Liver (tissue), 9 donors: ENCODE measurements around the gene ARFRP1. TPM values are rescaled to one million over a fixed set of nuclear protein-coding genes. Genes with fewer than 3 reads are reported as not detected.

ENCODE experiments used
- DNase-seq: peaks from one replicate; pipeline ENCODE4 v3.0.0-alpha.2; 2017; ENCODE audit warnings: low spot score
- H3K27ac ChIP-seq, 2 donors: one replicate each; pipeline ENCODE4 v1.7.0; 2013; ENCODE audit warnings: inconsistent platforms in 2 of 2, low read length in 2 of 2, control low read depth in 1 of 2, low read depth in 1 of 2, mild to moderate bottlenecking in 1 of 2
- H3K27me3 ChIP-seq, 4 donors: one replicate each; pipeline versions ENCODE4 v1.6.1 to v1.7.0; 2013; ENCODE audit warnings: low read length in 3 of 4, inconsistent platforms in 1 of 4, mild to moderate bottlenecking in 1 of 4, moderate library complexity in 1 of 4; ENCODE audit not compliant: control insufficient read depth in 4 of 4, insufficient read depth in 4 of 4
- H3K36me3 ChIP-seq, 4 donors: one replicate each; pipeline versions ENCODE4 v1.6.1 to v1.7.0; 2013; ENCODE audit warnings: low read length in 3 of 4, mild to moderate bottlenecking in 3 of 4, low read depth in 1 of 4, moderate library complexity in 1 of 4; ENCODE audit not compliant: control insufficient read depth in 4 of 4, insufficient read depth in 3 of 4
- H3K4me1 ChIP-seq, 4 donors: one replicate each; pipeline versions ENCODE4 v1.6.1 to v1.7.0; 2013; ENCODE audit warnings: low read length in 3 of 4, mild to moderate bottlenecking in 3 of 4, moderate library complexity in 1 of 4; ENCODE audit not compliant: control insufficient read depth in 4 of 4, insufficient read depth in 4 of 4
- H3K4me3 ChIP-seq, 3 donors: one replicate each; pipeline versions ENCODE4 v1.6.1 to v1.7.0; 2013; ENCODE audit warnings: low read length in 3 of 3, control low read depth in 1 of 3, low read depth in 1 of 3, mild to moderate bottlenecking in 1 of 3
- H3K9ac ChIP-seq, 2 donors: one replicate each; pipeline ENCODE4 v1.7.0; 2013; ENCODE audit warnings: low read length in 2 of 2, mild to moderate bottlenecking in 2 of 2, moderate library complexity in 2 of 2, control low read depth in 1 of 2, low read depth in 1 of 2
- H3K9me3 ChIP-seq, 4 donors: one replicate each; pipeline versions ENCODE4 v1.6.1 to v1.7.0; 2013; ENCODE audit warnings: low read length in 3 of 4; ENCODE audit not compliant: control insufficient read depth in 4 of 4
- EGR1 ChIP-seq, 2 donors: IDR thresholded peaks; 2 replicates each; pipeline ENCODE4 v1.6.1; 2016 to 2018; ENCODE audit warnings: antibody characterized with exemption in 2 of 2, low read depth in 2 of 2
- FOXA1 ChIP-seq: IDR thresholded peaks from 2 replicates; pipeline ENCODE4 v1.6.1; 2016; ENCODE audit warnings: antibody characterized with exemption
- FOXA2 ChIP-seq: IDR thresholded peaks from 2 replicates; pipeline ENCODE4 v1.6.1; 2016; ENCODE audit warnings: antibody characterized with exemption
- GABPA ChIP-seq, 2 donors: IDR thresholded peaks in 1 of 2; conservative IDR thresholded peaks in 1 of 2; 2 replicates each; pipeline ENCODE4 v1.6.1; 2016; ENCODE audit warnings: antibody characterized with exemption in 2 of 2, mild to moderate bottlenecking in 1 of 2, moderate library complexity in 1 of 2
- HNF4A ChIP-seq, 2 donors: conservative IDR thresholded peaks; 2 replicates each; pipeline ENCODE4 v1.6.1; 2016; ENCODE audit warnings: antibody characterized with exemption in 2 of 2, mild to moderate bottlenecking in 2 of 2
- HNF4G ChIP-seq: IDR thresholded peaks from 2 replicates; pipeline ENCODE4 v1.6.1; 2016; ENCODE audit warnings: antibody characterized with exemption
- JUND ChIP-seq, 2 donors: IDR thresholded peaks; 2 replicates each; pipeline ENCODE4 v1.6.1; 2016; ENCODE audit warnings: antibody characterized with exemption in 2 of 2
- NR2F2 ChIP-seq: IDR thresholded peaks from 2 replicates; pipeline ENCODE4 v1.6.1; 2016; ENCODE audit warnings: antibody characterized with exemption
- RAD21 ChIP-seq, 2 donors: IDR thresholded peaks; 2 replicates each; pipeline ENCODE4 v1.6.1; 2016; ENCODE audit warnings: antibody characterized with exemption in 2 of 2, mild to moderate bottlenecking in 2 of 2
- RXRA ChIP-seq, 2 donors: IDR thresholded peaks; 2 replicates each; pipeline ENCODE4 v1.6.1; 2017 to 2018; ENCODE audit warnings: antibody characterized with exemption in 2 of 2, mild to moderate bottlenecking in 1 of 2
- SP1 ChIP-seq: IDR thresholded peaks from 2 replicates; pipeline ENCODE4 v1.6.1; 2018; ENCODE audit warnings: antibody characterized with exemption, mild to moderate bottlenecking
- YY1 ChIP-seq: IDR thresholded peaks from 2 replicates; pipeline ENCODE4 v1.6.1; 2016; ENCODE audit warnings: antibody characterized with exemption, mild to moderate bottlenecking
- WGBS: extraction: QIAGEN DNeasy Blood & Tissue Kit; methylation state at CpG from one replicate; pipeline ENCODE4 v1.1.7; 2013; 5-methylcytosine and 5-hydroxymethylcytosine counted together
- polyA plus RNA-seq, 2 donors: library from polyadenylated mRNA; stranded (reverse) in 1 of 2; unstranded in 1 of 2; fragments of 200-250 nt in 1 of 2; fragments of >200 nt in 1 of 2; fragmentation: Nextera tagmentation in 1 of 2; extraction: Ambion mirVana in 1 of 2; gene quantifications; one replicate each; pipeline versions ENCODE4 v1.2.1 to v1.2.3, GENCODE V29; 2013 to 2015
- total RNA-seq, 2 donors: library from RNA; depleted of rRNA; stranded (reverse); fragments of >200 nt; gene quantifications; one replicate each; pipeline ENCODE4 v1.2.3, GENCODE V29; 2014
- TF ChIP-seq, protein P1 (sequence below): IDR thresholded peaks from 2 replicates; pipeline ENCODE4 v1.6.1; 2016; ENCODE audit warnings: antibody characterized with exemption
- TF ChIP-seq, protein P2 (sequence below): fragments of 150-350 bp; IDR thresholded peaks from 2 replicates; pipeline ENCODE4 v1.5.1; 2017; ENCODE audit warnings: improper control_type of control experiment, low read depth, low read length; ENCODE audit not compliant: missing input control
- TF ChIP-seq, protein P3 (sequence below): IDR thresholded peaks from 2 replicates; pipeline ENCODE4 v1.6.1; 2016; ENCODE audit warnings: antibody characterized with exemption, mild to moderate bottlenecking
- TF ChIP-seq, protein P4 (sequence below): IDR thresholded peaks from 2 replicates; pipeline ENCODE4 v1.6.1; 2016; ENCODE audit warnings: antibody characterized with exemption
- TF ChIP-seq, protein P5 (sequence below): IDR thresholded peaks from 2 replicates; pipeline ENCODE4 v1.6.1; 2016; ENCODE audit warnings: antibody characterized with exemption
- donor health status: healthy.
- donor health status: healthy.
- donor health status: healthy.
- donor health status: healthy.
- donor health status: healthy.

ARFRP1 gene
- total and polyA plus RNA-seq, 4 donors = 14.2 to 26.9 (median 20.5) TPM

DNA sequence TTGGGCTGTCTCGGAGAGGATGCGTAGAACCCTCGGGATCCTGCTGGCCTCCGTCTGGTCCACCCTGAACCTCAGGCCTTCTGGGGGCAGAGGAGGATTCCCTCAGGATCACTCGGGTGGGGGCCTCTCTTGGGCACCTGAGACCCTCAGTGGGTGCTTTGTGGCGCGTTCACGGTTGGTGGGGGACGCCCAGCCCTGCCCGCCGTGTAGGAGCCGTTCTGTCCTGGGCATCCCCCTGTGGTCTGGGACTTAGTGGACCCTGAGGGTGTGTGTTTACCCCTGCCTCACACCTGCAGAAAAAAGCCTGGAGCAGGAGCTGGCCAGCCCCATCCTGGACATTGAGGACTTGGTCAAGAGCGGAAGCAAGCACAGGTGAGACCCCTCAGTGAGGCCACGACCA lies 42.1 kb downstream of the ARFRP1 start:
- Histone ChIP-seq H3K27me3 (no peaks in the 10 kb centered on the region), H3K4me1 (no peaks in the 10 kb centered on the region), H3K36me3 (peaks cover 6 to 44% (median 16%) of the 10 kb centered on the region in 4 donors), H3K4me3 (no peak overlapping the region), H3K27ac (no peak overlapping the region), H3K9ac (no peak overlapping the region), H3K9me3 (no peaks in the 10 kb centered on the region)
- TF ChIP-seq, protein P1, sequence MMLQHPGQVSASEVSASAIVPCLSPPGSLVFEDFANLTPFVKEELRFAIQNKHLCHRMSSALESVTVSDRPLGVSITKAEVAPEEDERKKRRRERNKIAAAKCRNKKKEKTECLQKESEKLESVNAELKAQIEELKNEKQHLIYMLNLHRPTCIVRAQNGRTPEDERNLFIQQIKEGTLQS = no peak
- TF ChIP-seq, protein P2, sequence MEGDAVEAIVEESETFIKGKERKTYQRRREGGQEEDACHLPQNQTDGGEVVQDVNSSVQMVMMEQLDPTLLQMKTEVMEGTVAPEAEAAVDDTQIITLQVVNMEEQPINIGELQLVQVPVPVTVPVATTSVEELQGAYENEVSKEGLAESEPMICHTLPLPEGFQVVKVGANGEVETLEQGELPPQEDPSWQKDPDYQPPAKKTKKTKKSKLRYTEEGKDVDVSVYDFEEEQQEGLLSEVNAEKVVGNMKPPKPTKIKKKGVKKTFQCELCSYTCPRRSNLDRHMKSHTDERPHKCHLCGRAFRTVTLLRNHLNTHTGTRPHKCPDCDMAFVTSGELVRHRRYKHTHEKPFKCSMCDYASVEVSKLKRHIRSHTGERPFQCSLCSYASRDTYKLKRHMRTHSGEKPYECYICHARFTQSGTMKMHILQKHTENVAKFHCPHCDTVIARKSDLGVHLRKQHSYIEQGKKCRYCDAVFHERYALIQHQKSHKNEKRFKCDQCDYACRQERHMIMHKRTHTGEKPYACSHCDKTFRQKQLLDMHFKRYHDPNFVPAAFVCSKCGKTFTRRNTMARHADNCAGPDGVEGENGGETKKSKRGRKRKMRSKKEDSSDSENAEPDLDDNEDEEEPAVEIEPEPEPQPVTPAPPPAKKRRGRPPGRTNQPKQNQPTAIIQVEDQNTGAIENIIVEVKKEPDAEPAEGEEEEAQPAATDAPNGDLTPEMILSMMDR = no peak
- no peak for TF ChIP-seq EGR1 (IDR thresholded peaks at IDR 0.05; ENCODE audit: low read depth in 2 of 2)
- no peak for TF ChIP-seq FOXA1
- TF ChIP-seq NR2F2 = no peak
- TF ChIP-seq YY1 = no peak
- TF ChIP-seq GABPA (IDR thresholded peaks at IDR 0.05 in 1 of 2, conservative IDR thresholded peaks at IDR 0.05 in 1 of 2) = no peak
- TF ChIP-seq, protein P3, sequence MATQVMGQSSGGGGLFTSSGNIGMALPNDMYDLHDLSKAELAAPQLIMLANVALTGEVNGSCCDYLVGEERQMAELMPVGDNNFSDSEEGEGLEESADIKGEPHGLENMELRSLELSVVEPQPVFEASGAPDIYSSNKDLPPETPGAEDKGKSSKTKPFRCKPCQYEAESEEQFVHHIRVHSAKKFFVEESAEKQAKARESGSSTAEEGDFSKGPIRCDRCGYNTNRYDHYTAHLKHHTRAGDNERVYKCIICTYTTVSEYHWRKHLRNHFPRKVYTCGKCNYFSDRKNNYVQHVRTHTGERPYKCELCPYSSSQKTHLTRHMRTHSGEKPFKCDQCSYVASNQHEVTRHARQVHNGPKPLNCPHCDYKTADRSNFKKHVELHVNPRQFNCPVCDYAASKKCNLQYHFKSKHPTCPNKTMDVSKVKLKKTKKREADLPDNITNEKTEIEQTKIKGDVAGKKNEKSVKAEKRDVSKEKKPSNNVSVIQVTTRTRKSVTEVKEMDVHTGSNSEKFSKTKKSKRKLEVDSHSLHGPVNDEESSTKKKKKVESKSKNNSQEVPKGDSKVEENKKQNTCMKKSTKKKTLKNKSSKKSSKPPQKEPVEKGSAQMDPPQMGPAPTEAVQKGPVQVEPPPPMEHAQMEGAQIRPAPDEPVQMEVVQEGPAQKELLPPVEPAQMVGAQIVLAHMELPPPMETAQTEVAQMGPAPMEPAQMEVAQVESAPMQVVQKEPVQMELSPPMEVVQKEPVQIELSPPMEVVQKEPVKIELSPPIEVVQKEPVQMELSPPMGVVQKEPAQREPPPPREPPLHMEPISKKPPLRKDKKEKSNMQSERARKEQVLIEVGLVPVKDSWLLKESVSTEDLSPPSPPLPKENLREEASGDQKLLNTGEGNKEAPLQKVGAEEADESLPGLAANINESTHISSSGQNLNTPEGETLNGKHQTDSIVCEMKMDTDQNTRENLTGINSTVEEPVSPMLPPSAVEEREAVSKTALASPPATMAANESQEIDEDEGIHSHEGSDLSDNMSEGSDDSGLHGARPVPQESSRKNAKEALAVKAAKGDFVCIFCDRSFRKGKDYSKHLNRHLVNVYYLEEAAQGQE = no peak
- TF ChIP-seq RAD21 (IDR thresholded peaks at IDR 0.05) = no peak
- no peak for TF ChIP-seq HNF4A (conservative IDR thresholded peaks at IDR 0.05)
- TF ChIP-seq, protein P4, sequence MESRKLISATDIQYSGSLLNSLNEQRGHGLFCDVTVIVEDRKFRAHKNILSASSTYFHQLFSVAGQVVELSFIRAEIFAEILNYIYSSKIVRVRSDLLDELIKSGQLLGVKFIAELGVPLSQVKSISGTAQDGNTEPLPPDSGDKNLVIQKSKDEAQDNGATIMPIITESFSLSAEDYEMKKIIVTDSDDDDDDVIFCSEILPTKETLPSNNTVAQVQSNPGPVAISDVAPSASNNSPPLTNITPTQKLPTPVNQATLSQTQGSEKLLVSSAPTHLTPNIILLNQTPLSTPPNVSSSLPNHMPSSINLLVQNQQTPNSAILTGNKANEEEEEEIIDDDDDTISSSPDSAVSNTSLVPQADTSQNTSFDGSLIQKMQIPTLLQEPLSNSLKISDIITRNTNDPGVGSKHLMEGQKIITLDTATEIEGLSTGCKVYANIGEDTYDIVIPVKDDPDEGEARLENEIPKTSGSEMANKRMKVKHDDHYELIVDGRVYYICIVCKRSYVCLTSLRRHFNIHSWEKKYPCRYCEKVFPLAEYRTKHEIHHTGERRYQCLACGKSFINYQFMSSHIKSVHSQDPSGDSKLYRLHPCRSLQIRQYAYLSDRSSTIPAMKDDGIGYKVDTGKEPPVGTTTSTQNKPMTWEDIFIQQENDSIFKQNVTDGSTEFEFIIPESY = no peak
- TF ChIP-seq FOXA2 = no peak
- TF ChIP-seq SP1 = no peak
- TF ChIP-seq RXRA (IDR thresholded peaks at IDR 0.05) = no peak
- TF ChIP-seq HNF4G = no peak
- DNase-seq = no peak
- WGBS = 97% methylated on average over 14 of the region's 14 CpGs

DNA sequence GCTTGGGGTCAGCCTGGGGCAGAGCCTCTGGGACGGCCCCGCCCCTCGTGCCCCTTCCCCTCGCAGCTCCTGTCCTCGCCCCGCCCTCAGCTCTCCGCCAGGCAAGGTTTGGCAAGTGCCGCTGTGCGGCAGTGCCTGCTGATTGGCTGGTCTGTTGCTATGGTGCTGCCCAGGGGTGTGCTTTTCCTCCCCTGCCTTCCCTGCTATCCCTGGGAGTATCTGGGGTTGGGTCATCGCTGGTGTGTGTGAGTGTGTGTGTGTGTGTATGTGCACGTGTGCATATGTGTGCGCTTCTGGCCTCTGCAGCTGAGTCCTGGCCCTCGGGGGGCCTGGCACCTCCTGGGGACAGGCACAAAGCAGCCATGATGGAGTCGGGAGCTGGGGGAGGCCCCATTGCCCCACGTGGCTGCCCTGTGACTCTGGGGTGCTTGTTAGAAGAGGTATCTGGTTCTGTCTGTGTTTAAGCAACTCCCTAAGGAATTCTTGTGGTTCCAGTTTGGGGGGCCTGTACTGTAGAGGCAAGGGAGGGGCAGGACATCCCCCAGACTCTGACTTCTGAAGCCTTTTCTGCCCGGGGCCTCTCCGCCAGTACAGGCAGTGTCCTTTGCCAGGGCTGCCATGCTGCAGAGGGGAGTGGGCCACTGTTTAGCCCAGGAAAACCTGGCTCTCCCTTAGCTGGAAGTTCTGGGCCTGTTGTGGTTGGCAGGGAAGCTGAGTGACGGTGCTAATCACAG lies 42.7 kb downstream of the ARFRP1 start:
- no peak overlapping the region for H3K4me3 ChIP-seq
- H3K4me1 ChIP-seq = no peaks in the 10 kb centered on the region
- peaks cover 6 to 47% (median 16%) of the 10 kb centered on the region in 4 donors for H3K36me3 ChIP-seq
- DNase-seq = no peak
- H3K27ac ChIP-seq = no peak overlapping the region
- WGBS = 87% methylated on average over 18 of the region's 18 CpGs
- H3K27me3 ChIP-seq = no peaks in the 10 kb centered on the region
- H3K9ac ChIP-seq = no peak overlapping the region
- no peaks in the 10 kb centered on the region for H3K9me3 ChIP-seq
- no peak for TF ChIP-seq NR2F2
- no peak for TF ChIP-seq JUND (IDR thresholded peaks at IDR 0.05)
- no peak for TF ChIP-seq SP1
- TF ChIP-seq, protein P1 = no peak
- no peak for TF ChIP-seq HNF4G
- no peak for TF ChIP-seq EGR1 (IDR thresholded peaks at IDR 0.05; ENCODE audit: low read depth in 2 of 2)
- TF ChIP-seq GABPA (IDR thresholded peaks at IDR 0.05 in 1 of 2, conservative IDR thresholded peaks at IDR 0.05 in 1 of 2) = no peak
- TF ChIP-seq, protein P5, sequence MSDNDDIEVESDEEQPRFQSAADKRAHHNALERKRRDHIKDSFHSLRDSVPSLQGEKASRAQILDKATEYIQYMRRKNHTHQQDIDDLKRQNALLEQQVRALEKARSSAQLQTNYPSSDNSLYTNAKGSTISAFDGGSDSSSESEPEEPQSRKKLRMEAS = no peak
- no peak for TF ChIP-seq FOXA1
- TF ChIP-seq, protein P2 = no peak
- TF ChIP-seq RXRA (IDR thresholded peaks at IDR 0.05) = no peak
- TF ChIP-seq HNF4A (conservative IDR thresholded peaks at IDR 0.05) = no peak
- TF ChIP-seq, protein P4 = no peak
- no peak for TF ChIP-seq YY1
